Measurements from ENCODE around the gene CALN1. TPM values are rescaled to one million over a fixed set of nuclear protein-coding genes. Genes with fewer than 3 reads are reported as not detected.
A peak's percentile ranks its signal among the peaks of the same experiment; 100 is the strongest.

CALN1 gene
- polyA plus RNA-seq, 1 donor from 2014 or later, result 7.8 TPM

DNA sequence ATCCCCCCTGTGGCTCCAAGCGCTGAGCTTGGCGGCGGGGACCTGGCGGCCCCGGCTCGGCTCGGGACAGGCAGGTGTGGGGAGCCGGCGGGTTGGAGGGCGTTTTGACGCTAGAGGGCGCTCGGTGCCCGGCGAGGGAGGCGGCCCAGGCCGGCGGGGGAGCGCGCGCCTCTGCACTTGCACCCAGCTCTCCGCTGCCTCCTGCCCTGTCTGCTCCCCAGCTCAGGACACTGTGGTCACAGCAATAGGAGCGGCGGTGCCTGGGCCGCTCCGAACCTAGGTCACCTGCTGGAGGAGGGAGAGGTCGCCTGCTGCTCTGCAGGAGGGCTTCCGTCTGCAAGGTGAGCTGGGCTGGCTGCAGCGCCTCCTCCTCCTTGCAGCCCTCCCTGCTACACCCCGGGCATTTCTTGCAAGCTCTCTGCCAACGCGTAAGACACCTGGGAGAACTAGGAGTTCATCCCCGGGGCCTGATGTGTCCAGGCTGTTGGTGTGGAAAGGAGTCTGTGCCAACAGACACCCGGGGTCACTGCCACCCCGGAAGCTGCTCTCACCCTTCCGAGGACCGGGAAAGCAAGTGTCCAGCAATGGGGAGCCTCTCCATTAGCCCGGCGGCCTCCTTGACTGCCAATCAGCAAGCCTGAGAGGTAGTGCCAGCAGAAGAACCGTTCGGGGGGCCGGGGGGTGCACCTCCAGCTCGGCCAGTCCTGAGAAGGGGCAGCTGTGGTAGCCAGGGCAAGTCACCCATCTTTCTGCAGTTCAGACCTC, 659.8 kb downstream of the CALN1 start:
- Histone ChIP-seq H3K9ac (ENCODE audit: low read length) (peak overlapping the region; percentile 13), H3K9me3 (ENCODE audit: low read length) (no peaks in the 10 kb centered on the region), H3K9me2 (ENCODE audit: insufficient read depth, low read length) (no peaks in the 10 kb centered on the region), H3K27ac (ENCODE audit: low read length) (no peak overlapping the region), H3K4me3 (ENCODE audit: low read length) (peak overlapping the region; percentile 60), H3K79me2 (replicated peaks; ENCODE audit: insufficient read depth, low read length) (no peaks in the 10 kb centered on the region), H3F3A (ENCODE audit: insufficient read depth, low read length, poor library complexity, severe bottlenecking) (no peaks in the 10 kb centered on the region), H3K27me3 (ENCODE audit: insufficient read depth, low read depth, low read length) (peaks cover 10% of the 10 kb centered on the region), H2AFZ (ENCODE audit: low read depth, low read length) (no peak overlapping the region), H3K36me3 (ENCODE audit: insufficient read depth, low read length) (no peaks in the 10 kb centered on the region), H3K4me2 (ENCODE audit: low read length) (peak overlapping the region; percentile 78), H4K20me1 (ENCODE audit: insufficient read depth) (no peaks in the 10 kb centered on the region)
- TF ChIP-seq, protein P1, sequence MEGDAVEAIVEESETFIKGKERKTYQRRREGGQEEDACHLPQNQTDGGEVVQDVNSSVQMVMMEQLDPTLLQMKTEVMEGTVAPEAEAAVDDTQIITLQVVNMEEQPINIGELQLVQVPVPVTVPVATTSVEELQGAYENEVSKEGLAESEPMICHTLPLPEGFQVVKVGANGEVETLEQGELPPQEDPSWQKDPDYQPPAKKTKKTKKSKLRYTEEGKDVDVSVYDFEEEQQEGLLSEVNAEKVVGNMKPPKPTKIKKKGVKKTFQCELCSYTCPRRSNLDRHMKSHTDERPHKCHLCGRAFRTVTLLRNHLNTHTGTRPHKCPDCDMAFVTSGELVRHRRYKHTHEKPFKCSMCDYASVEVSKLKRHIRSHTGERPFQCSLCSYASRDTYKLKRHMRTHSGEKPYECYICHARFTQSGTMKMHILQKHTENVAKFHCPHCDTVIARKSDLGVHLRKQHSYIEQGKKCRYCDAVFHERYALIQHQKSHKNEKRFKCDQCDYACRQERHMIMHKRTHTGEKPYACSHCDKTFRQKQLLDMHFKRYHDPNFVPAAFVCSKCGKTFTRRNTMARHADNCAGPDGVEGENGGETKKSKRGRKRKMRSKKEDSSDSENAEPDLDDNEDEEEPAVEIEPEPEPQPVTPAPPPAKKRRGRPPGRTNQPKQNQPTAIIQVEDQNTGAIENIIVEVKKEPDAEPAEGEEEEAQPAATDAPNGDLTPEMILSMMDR (IDR thresholded peaks at IDR 0.05; ENCODE audit: poor library complexity, severe bottlenecking), result peak; percentile 92
- TF ChIP-seq SMC3 (conservative IDR thresholded peaks at IDR 0.05; ENCODE audit: poor library complexity) (peak; percentile 92), RAD21 (conservative IDR thresholded peaks at IDR 0.05) (peak; percentile 91), EZH2 (IDR thresholded peaks at IDR 0.05; ENCODE audit: borderline replicate concordance, insufficient read depth, low read length, poor library complexity, severe bottlenecking) (no peak)

DNA sequence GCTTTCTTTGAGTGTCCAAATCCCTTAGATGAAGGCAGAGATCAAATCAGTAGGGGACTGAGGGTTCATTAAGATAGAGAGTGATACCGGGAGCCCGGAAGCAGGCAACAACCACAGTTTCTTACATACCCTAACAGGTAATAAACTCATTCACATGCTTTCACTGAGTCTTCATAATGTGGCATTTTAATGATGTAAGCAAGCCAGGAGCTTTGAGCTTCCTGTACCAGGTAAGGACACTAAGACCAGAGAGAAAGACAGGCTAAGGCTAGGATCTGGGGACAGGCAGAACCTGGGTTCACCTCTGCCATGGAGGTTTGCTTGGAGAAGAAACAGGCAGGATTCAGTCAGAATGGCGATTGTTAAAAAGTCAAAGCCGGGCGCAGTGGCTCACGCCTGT, 661.8 kb downstream of the CALN1 start:
- Histone ChIP-seq H3F3A (ENCODE audit: insufficient read depth, low read length, poor library complexity, severe bottlenecking) (no peaks in the 10 kb centered on the region), H3K27ac (ENCODE audit: low read length) (no peak overlapping the region), H3K4me2 (ENCODE audit: low read length) (no peak overlapping the region), H3K9me2 (ENCODE audit: insufficient read depth, low read length) (no peaks in the 10 kb centered on the region), H3K9me3 (ENCODE audit: low read length) (no peaks in the 10 kb centered on the region), H3K27me3 (ENCODE audit: insufficient read depth, low read depth, low read length) (peaks cover 10% of the 10 kb centered on the region), H3K79me2 (replicated peaks; ENCODE audit: insufficient read depth, low read length) (no peaks in the 10 kb centered on the region), H3K36me3 (ENCODE audit: insufficient read depth, low read length) (no peaks in the 10 kb centered on the region), H2AFZ (ENCODE audit: low read depth, low read length) (no peak overlapping the region), H4K20me1 (ENCODE audit: insufficient read depth) (no peaks in the 10 kb centered on the region), H3K4me3 (ENCODE audit: low read length) (no peak overlapping the region), H3K9ac (ENCODE audit: low read length) (no peak overlapping the region)
- TF ChIP-seq TAF1 (IDR thresholded peaks at IDR 0.05; ENCODE audit: low read depth) (no peak), SMC3 (conservative IDR thresholded peaks at IDR 0.05; ENCODE audit: poor library complexity) (no peak), POLR2AphosphoS5 (IDR thresholded peaks at IDR 0.05) (no peak), EP300 (conservative IDR thresholded peaks at IDR 0.05; ENCODE audit: poor library complexity, severe bottlenecking) (no peak), RAD21 (conservative IDR thresholded peaks at IDR 0.05) (no peak), EZH2 (IDR thresholded peaks at IDR 0.05; ENCODE audit: borderline replicate concordance, insufficient read depth, low read length, poor library complexity, severe bottlenecking) (no peak), MXI1 (conservative IDR thresholded peaks at IDR 0.05; ENCODE audit: poor library complexity, severe bottlenecking) (no peak)
- TF ChIP-seq, protein P1 (IDR thresholded peaks at IDR 0.05; ENCODE audit: poor library complexity, severe bottlenecking), result no peak
- TF ChIP-seq, protein P2, sequence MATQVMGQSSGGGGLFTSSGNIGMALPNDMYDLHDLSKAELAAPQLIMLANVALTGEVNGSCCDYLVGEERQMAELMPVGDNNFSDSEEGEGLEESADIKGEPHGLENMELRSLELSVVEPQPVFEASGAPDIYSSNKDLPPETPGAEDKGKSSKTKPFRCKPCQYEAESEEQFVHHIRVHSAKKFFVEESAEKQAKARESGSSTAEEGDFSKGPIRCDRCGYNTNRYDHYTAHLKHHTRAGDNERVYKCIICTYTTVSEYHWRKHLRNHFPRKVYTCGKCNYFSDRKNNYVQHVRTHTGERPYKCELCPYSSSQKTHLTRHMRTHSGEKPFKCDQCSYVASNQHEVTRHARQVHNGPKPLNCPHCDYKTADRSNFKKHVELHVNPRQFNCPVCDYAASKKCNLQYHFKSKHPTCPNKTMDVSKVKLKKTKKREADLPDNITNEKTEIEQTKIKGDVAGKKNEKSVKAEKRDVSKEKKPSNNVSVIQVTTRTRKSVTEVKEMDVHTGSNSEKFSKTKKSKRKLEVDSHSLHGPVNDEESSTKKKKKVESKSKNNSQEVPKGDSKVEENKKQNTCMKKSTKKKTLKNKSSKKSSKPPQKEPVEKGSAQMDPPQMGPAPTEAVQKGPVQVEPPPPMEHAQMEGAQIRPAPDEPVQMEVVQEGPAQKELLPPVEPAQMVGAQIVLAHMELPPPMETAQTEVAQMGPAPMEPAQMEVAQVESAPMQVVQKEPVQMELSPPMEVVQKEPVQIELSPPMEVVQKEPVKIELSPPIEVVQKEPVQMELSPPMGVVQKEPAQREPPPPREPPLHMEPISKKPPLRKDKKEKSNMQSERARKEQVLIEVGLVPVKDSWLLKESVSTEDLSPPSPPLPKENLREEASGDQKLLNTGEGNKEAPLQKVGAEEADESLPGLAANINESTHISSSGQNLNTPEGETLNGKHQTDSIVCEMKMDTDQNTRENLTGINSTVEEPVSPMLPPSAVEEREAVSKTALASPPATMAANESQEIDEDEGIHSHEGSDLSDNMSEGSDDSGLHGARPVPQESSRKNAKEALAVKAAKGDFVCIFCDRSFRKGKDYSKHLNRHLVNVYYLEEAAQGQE (IDR thresholded peaks at IDR 0.05; ENCODE audit: borderline replicate concordance), result no peak

Measured in neural cell (in vitro differentiated cells).